HS-27A (cell line): ENCODE results near the gene MAGI1.

ENCODE experiments used
- DNase-seq: peaks from one replicate; pipeline ENCODE4 v3.0.0-alpha.2; 2012; ENCODE audit warnings: low read depth, missing footprints

The MAGI1 gene

GRCh38 chr3:66014056-66014455 is 24.7 kb downstream of the MAGI1 start:
- no peak for DNase-seq

GRCh38 chr3:66012711-66013110 is 26.0 kb downstream of the MAGI1 start:
- no peak for DNase-seq

GRCh38 chr3:66010739-66011655 is 27.7 kb downstream of the MAGI1 start:
- no peak for DNase-seq

GRCh38 chr3:66010348-66010738 is 28.4 kb downstream of the MAGI1 start:
- DNase-seq, result no peak

GRCh38 chr3:66004244-66004643 is 34.5 kb downstream of the MAGI1 start:
- DNase-seq, result no peak

- DNase-seq, result no peak
Observed at GRCh38 chr3:66001626-66002025, 37.1 kb downstream of the MAGI1 start.

- DNase-seq, result no peak
Observed at GRCh38 chr3:66000506-66000905, 38.2 kb downstream of the MAGI1 start.

- no peak for DNase-seq
Observed at GRCh38 chr3:65999606-66000005, 39.1 kb downstream of the MAGI1 start.

- no peak for DNase-seq
Observed at GRCh38 chr3:65996589-65996988, 42.1 kb downstream of the MAGI1 start.

GRCh38 chr3:65995515-65995914 is 43.2 kb downstream of the MAGI1 start:
- no peak for DNase-seq

- no peak for DNase-seq
Observed at GRCh38 chr3:65995030-65995429, 43.7 kb downstream of the MAGI1 start.

GRCh38 chr3:65993134-65993900 is 45.4 kb downstream of the MAGI1 start:
- no peak for DNase-seq

GRCh38 chr3:65992106-65992505 is 46.6 kb downstream of the MAGI1 start:
- DNase-seq, result no peak

- no peak for DNase-seq
Observed at GRCh38 chr3:65988411-65989180, 50.1 kb downstream of the MAGI1 start.

- no peak for DNase-seq
Observed at GRCh38 chr3:65986285-65986684, 52.4 kb downstream of the MAGI1 start.

- DNase-seq, result no peak
Observed at GRCh38 chr3:65984975-65985374, 53.7 kb downstream of the MAGI1 start.

- DNase-seq, result no peak
Observed at GRCh38 chr3:65983100-65983499, 55.6 kb downstream of the MAGI1 start.

GRCh38 chr3:65979731-65980130 is 59.0 kb downstream of the MAGI1 start:
- DNase-seq, result peak; percentile 88

- peak; percentile 58 for DNase-seq
Observed at GRCh38 chr3:65979162-65979561, 59.6 kb downstream of the MAGI1 start.

GRCh38 chr3:65978116-65978515 is 60.6 kb downstream of the MAGI1 start:
- no peak for DNase-seq

GRCh38 chr3:65975032-65975431 is 63.7 kb downstream of the MAGI1 start:
- DNase-seq, result no peak

GRCh38 chr3:65974509-65974908 is 64.2 kb downstream of the MAGI1 start:
- no peak for DNase-seq
